Activated T-cell treated with anti-CD3 and anti-CD28 coated beads, Interleukin-2, amount 50 U/mL, for 24 hours (primary cell): Measurements from ENCODE around the gene ZC3H12D.
"Not testable (repeated sequence)": the region's sequence is repeated elsewhere in the genome, so short reads cannot be mapped to it uniquely, and the experiment has no call there.

Source experiments
- DNase-seq: peaks from one replicate; pipeline ENCODE4 v3.0.0-alpha.2; 2020
- H3K27ac Mint-ChIP-seq: 2 replicates; pipeline ENCODE4 v1.8.0; 2020; ENCODE audit warnings: mild to moderate bottlenecking, mixed read lengths
- H3K27me3 Mint-ChIP-seq: 2 replicates; pipeline ENCODE4 v1.8.0; 2020; ENCODE audit warnings: mixed read lengths
- H3K36me3 Mint-ChIP-seq: 2 replicates; pipeline ENCODE4 v1.8.0; 2020; ENCODE audit warnings: low read depth, mixed read lengths
- H3K4me1 Mint-ChIP-seq: 2 replicates; pipeline ENCODE4 v1.8.0; 2020; ENCODE audit warnings: low read depth, mixed read lengths
- H3K4me3 Mint-ChIP-seq: 2 replicates; pipeline ENCODE4 v1.8.0; 2020; ENCODE audit warnings: mild to moderate bottlenecking, moderate library complexity, mixed read lengths
- H3K9me3 Mint-ChIP-seq: 2 replicates; pipeline ENCODE4 v1.8.0; 2020; ENCODE audit warnings: mixed read lengths

Gene ZC3H12D

GRCh38 chr6:149484733-149485700 lies at the start of gene ZC3H12D:
Gene ZC3H12D (minus strand): TSS chr6:149485014. CDS start chr6:149474543, 10,471 bp downstream.
- peaks cover 78% of the 10 kb centered on the region for H3K4me1 Mint-ChIP-seq
- H3K4me3 Mint-ChIP-seq = peak within 1 kb of the TSS; percentile 95
- no peaks in the 10 kb centered on the region for H3K9me3 Mint-ChIP-seq
- H3K27ac Mint-ChIP-seq = peak within 1 kb of the TSS; percentile 96
- DNase-seq = peak; percentile 83
- H3K36me3 Mint-ChIP-seq = peaks cover 48% of the 10 kb centered on the region
- no peaks in the 10 kb centered on the region for H3K27me3 Mint-ChIP-seq

- Mint-ChIP-seq H3K27me3 (no peaks in the 10 kb centered on the region), H3K9me3 (no peaks in the 10 kb centered on the region), H3K4me3 (no peak overlapping the region), H3K27ac (peak overlapping the region; percentile 16), H3K4me1 (peaks cover 18% of the 10 kb centered on the region), H3K36me3 (peaks cover 86% of the 10 kb centered on the region)
- DNase-seq = no peak
Observed at GRCh38 chr6:149529650-149530049, 44.8 kb upstream of the ZC3H12D start.

DNA sequence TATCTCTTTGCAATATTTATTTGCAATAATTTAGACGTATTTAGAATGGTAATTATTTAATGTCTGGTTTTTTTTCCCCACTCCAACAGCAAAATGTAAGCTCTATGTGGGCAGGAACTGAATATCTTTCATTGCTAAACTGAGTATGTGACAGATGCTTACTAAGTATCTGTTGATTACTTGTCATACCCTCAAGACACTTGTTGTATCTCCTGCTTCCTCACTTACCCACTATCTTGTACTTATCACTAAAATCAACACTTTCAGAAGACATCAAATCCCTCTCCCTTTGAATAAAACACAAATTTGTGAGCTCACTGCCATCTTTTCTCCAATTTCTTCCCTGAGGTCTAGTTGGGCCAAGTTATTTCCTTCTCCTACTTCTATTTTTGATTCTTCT lies 30.7 kb upstream of the ZC3H12D start:
- Mint-ChIP-seq H3K36me3 (peaks cover 76% of the 10 kb centered on the region), H3K4me3 (no peak overlapping the region), H3K9me3 (peaks cover 4% of the 10 kb centered on the region), H3K27ac (peak overlapping the region; percentile 66), H3K4me1 (peaks cover 52% of the 10 kb centered on the region), H3K27me3 (no peaks in the 10 kb centered on the region)
- DNase-seq = no peak

DNA sequence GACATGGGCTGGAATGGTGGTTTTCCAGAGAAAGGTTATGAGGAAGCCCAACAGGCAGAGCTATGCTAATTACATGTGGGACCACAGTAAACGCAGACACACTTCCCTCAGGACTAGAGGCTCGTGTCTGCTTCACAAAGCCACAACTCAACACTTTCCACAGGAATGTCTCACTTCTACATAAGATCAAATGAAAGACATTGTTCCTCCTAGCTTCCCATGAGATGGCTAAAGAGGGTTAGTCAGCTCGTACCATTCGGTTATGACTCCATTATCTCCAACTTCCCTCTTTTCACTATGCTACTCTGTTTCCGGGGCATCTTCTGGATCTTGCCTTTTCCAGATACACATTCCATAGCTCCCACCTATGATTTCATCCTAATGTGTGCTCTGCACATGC lies 29.1 kb upstream of the ZC3H12D start:
- Mint-ChIP-seq H3K9me3 (peaks cover 4% of the 10 kb centered on the region), H3K36me3 (peaks cover 74% of the 10 kb centered on the region), H3K4me1 (peaks cover 57% of the 10 kb centered on the region), H3K27ac (peak overlapping the region; percentile 51), H3K27me3 (no peaks in the 10 kb centered on the region), H3K4me3 (no peak overlapping the region)
- DNase-seq = no peak

DNA sequence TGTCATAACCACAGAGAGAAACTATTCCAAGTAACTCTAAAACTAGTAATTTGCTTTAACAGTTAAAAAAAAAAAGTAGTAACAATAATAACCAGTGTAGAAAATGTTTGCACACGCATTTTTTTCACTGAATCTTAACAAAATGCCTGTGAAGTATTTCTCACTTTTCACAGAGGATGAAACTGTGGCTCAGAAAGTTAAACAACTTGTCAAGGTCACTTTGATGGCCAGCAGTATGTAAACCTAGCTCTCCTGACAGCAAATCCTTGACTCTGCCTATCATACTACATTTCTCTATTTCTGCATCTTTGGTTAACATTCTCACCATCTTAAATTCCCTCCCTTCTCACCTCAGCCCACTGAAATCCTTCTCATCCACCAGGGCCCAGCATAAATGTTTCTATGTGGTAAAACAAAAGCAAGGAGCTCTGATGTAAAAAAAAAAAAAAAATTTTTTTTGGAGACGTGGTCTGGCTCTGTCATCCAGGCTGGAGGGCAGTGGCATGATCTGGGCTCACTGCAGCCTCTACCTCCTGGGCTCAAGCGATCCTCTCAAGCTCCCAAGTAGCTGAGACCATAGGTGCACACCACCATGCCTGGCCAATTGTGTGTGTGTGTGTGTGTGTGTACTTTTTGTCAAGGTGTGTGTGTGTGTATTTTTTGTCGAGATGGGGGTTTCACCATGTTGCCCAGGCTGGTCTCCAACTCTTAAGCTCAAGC lies 26.1 kb upstream of the ZC3H12D start:
- H3K4me3 Mint-ChIP-seq = no peak overlapping the region
- H3K27ac Mint-ChIP-seq = peak overlapping the region; percentile 79
- no peaks in the 10 kb centered on the region for H3K27me3 Mint-ChIP-seq
- H3K4me1 Mint-ChIP-seq = peaks cover 62% of the 10 kb centered on the region
- H3K9me3 Mint-ChIP-seq = peaks cover 4% of the 10 kb centered on the region
- peaks cover 68% of the 10 kb centered on the region for H3K36me3 Mint-ChIP-seq
- DNase-seq = no peak

GRCh38 chr6:149508485-149508884 lies 23.7 kb upstream of the ZC3H12D start:
- Mint-ChIP-seq H3K4me1 (peaks cover 63% of the 10 kb centered on the region), H3K36me3 (peaks cover 66% of the 10 kb centered on the region), H3K9me3 (no peaks in the 10 kb centered on the region), H3K27ac (peak overlapping the region; percentile 89), H3K27me3 (no peaks in the 10 kb centered on the region), H3K4me3 (peak overlapping the region; percentile 49)
- no peak for DNase-seq

DNA sequence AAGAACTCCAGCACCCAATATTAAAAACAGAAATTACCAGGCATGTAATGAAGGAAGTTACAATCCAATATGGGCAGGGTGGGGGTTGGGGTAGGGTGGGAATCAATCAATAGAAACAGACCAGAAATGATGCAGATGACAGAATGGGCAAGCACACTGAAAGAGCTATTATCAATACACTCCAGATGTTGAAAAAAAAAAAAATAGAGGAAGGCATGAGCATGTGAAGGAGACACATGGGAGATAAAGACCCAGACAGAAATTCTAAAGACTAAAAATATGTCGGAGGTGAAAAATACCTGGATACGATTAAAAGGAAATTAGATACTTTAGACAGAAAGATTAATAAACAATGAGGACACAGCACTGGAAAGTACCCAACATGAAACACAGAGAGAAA lies 19.1 kb upstream of the ZC3H12D start:
- Mint-ChIP-seq H3K27ac (peak overlapping the region; percentile 41), H3K36me3 (peaks cover 53% of the 10 kb centered on the region), H3K9me3 (no peaks in the 10 kb centered on the region), H3K4me3 (no peak overlapping the region), H3K27me3 (no peaks in the 10 kb centered on the region), H3K4me1 (peaks cover 71% of the 10 kb centered on the region)
- no peak for DNase-seq

DNA sequence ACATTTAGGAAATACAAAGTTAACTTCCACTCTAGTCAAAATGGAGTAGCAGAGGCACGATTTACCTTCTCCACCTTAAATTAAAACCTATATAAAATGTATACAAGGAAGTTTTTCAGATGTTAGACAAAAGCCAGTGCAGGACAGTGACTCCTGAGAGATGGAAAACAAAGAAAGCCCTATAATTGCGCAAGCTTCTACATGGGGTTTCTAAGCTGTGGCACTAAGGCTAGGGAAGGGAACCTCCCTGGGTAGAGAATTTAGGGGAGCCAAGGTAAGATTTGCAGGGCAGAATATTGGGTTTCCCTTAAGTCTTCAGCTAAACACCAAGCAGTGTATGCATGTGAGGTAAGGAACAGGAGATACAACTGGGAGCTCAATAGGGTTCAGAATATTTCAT lies 18.5 kb upstream of the ZC3H12D start:
- Mint-ChIP-seq H3K27me3 (no peaks in the 10 kb centered on the region), H3K4me3 (no peak overlapping the region), H3K36me3 (peaks cover 53% of the 10 kb centered on the region), H3K27ac (peak overlapping the region; percentile 41), H3K4me1 (peaks cover 70% of the 10 kb centered on the region), H3K9me3 (no peaks in the 10 kb centered on the region)
- no peak for DNase-seq

DNA sequence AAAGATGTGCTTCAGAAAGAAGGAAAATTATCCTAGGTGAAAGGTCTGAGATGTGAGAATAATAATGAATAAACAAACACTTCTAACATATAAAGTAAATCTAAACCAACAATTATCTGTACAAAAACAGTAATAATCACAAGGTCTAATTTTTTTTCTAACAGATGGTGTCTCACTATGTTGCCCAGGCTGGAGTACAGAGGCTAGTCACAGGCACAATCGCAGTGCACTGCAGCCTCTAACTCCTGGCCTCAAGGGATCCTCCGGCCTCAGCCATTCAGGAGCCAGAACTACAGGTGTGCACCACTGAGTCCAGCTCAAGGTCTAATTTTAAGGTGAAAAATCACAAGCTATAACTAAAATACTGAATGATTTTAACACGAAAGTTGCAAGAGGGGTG lies 17.0 kb upstream of the ZC3H12D start:
- no peak for DNase-seq
- Mint-ChIP-seq H3K9me3 (no peaks in the 10 kb centered on the region), H3K4me1 (peaks cover 70% of the 10 kb centered on the region), H3K27ac (peak overlapping the region; percentile 87), H3K27me3 (no peaks in the 10 kb centered on the region), H3K4me3 (no peak overlapping the region), H3K36me3 (peaks cover 46% of the 10 kb centered on the region)

GRCh38 chr6:149501201-149501600 lies 16.4 kb upstream of the ZC3H12D start:
- Mint-ChIP-seq H3K27ac (peak overlapping the region; percentile 87), H3K4me1 (peaks cover 70% of the 10 kb centered on the region), H3K36me3 (peaks cover 45% of the 10 kb centered on the region), H3K9me3 (no peaks in the 10 kb centered on the region), H3K27me3 (no peaks in the 10 kb centered on the region), H3K4me3 (no peak overlapping the region)
- no peak for DNase-seq

DNA sequence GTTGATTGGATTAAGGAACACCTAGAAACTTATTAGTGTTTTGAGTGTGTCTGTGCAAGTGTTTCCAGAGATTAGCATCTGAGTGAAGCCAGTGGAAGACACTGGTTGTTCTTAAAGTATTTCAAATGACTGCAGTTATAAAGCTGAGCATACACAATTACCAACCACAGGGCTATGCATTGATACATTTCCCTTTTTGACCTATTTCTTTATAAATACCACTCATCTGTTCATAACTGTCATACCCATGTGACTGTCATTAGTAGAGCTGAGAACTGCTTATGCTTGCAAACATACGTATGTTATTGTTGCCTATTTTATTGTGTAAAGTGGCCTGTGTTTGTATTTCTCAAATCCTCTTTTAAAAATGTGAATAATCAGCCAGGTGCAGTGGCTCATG lies 15.3 kb upstream of the ZC3H12D start:
- Mint-ChIP-seq H3K4me1 (peaks cover 78% of the 10 kb centered on the region), H3K27me3 (no peaks in the 10 kb centered on the region), H3K9me3 (no peaks in the 10 kb centered on the region), H3K27ac (peak overlapping the region; percentile 79), H3K4me3 (no peak overlapping the region), H3K36me3 (peaks cover 34% of the 10 kb centered on the region)
- DNase-seq = no peak

- no peak for DNase-seq
- peaks cover 29% of the 10 kb centered on the region for H3K36me3 Mint-ChIP-seq
Observed at GRCh38 chr6:149499066-149499465, 14.3 kb upstream of the ZC3H12D start.

DNA sequence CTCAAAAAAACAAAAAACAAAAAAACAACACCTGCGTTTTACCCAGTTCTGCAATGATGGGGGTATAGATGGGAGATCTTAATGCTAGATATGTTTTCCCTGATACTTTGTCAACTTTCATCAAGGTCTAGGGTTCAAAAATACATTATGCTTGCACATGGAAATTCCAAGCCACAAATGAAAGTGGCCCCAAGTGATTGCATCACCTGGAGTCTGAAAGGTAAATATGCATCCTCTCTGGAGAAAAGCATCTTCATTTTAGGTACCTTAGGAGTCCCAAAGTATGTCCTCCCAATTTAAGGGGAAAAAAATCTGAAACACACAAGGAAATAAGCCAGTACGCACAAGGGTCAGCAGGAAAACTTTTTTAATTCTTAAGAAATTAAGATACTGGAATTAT lies 12.6 kb upstream of the ZC3H12D start:
- peaks cover 27% of the 10 kb centered on the region for H3K36me3 Mint-ChIP-seq
- no peak overlapping the region for H3K4me3 Mint-ChIP-seq
- H3K9me3 Mint-ChIP-seq = no peaks in the 10 kb centered on the region
- H3K27me3 Mint-ChIP-seq = no peaks in the 10 kb centered on the region
- DNase-seq = no peak
- H3K4me1 Mint-ChIP-seq = peaks cover 86% of the 10 kb centered on the region
- peak overlapping the region; percentile 96 for H3K27ac Mint-ChIP-seq

More at GRCh38 chr6:149499066-149499465, 14.3 kb upstream of the ZC3H12D start:
- Mint-ChIP-seq H3K27ac (peak overlapping the region; percentile 71), H3K4me3 (no peak overlapping the region), H3K9me3 (no peaks in the 10 kb centered on the region), H3K4me1 (peaks cover 83% of the 10 kb centered on the region), H3K27me3 (no peaks in the 10 kb centered on the region)

DNA sequence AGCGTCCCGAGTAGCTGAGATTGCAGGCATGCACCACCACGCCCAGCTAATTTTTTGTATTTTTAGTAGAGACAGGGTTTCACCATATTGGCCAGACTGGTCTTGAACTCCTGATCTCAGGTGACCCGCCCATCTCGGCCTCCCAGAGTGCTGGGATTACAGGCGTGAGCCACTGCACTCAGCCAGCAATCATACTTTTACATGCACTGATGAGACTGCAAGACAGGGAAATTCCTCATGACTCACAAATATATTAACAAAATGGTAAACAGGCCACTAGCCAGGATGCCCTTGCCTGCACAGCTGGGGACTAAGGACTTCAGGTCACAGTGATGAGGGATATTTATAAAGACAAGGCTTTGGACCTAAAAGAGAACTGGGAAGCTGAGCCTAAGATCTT lies 11.8 kb upstream of the ZC3H12D start:
- H3K36me3 Mint-ChIP-seq = peaks cover 20% of the 10 kb centered on the region
- H3K9me3 Mint-ChIP-seq, DNase-seq, H3K27me3 Mint-ChIP-seq: not testable (repeated sequence)
- peak overlapping the region; percentile 96 for H3K27ac Mint-ChIP-seq
- peak overlapping the region; percentile 68 for H3K4me3 Mint-ChIP-seq
- H3K4me1 Mint-ChIP-seq = peaks cover 86% of the 10 kb centered on the region
